Karpas-422 (cell line): ENCODE results near the gene SPATA17. TPM values are rescaled to one million over a fixed set of nuclear protein-coding genes. Genes with fewer than 3 reads are reported as not detected.
A peak's percentile ranks its signal among the peaks of the same experiment; 100 is the strongest.

Source experiments
- DNase-seq: peaks from one replicate; pipeline ENCODE4 v3.0.0-alpha.2; 2015
- H2AFZ ChIP-seq: fragments of 200-600 bp; sonication (generic); 2 replicates; pipeline ENCODE4 v1.6.1; 2014; ENCODE audit warnings: antibody characterized with exemption, low read length, mixed read lengths
- H3K27ac ChIP-seq: fragments of 200-600 bp; sonication (generic); 2 replicates; pipeline ENCODE4 v1.5.1; 2014; ENCODE audit warnings: mild to moderate bottlenecking, low read length, moderate library complexity
- H3K27me3 ChIP-seq: fragments of 200-600 bp; sonication (generic); 2 replicates; pipeline ENCODE4 v1.6.1; 2014; ENCODE audit warnings: low read length, mixed read lengths
- H3K36me3 ChIP-seq: fragments of 200-600 bp; sonication (generic); 2 replicates; pipeline ENCODE4 v1.6.1; 2014; ENCODE audit warnings: low read length, mixed read lengths; ENCODE audit not compliant: insufficient read depth
- H3K4me1 ChIP-seq: fragments of 200-600 bp; sonication (generic); 2 replicates; pipeline ENCODE4 v1.6.1; 2014; ENCODE audit warnings: mild to moderate bottlenecking, low read length, mixed read lengths
- H3K4me2 ChIP-seq: fragments of 200-600 bp; sonication (generic); 2 replicates; pipeline ENCODE4 v1.6.1; 2014; ENCODE audit warnings: low read length, low read depth, mild to moderate bottlenecking; ENCODE audit not compliant: poor library complexity, severe bottlenecking
- H3K4me3 ChIP-seq: fragments of 200-600 bp; sonication (generic); 2 replicates; pipeline ENCODE4 v1.5.1; 2014; ENCODE audit warnings: mild to moderate bottlenecking, antibody characterized with exemption, low read length, mixed read lengths
- H3K79me2 ChIP-seq: fragments of 200-600 bp; sonication (generic); 2 replicates; pipeline ENCODE4 v1.6.1; 2014; ENCODE audit warnings: mild to moderate bottlenecking, low read length, mixed read lengths
- H3K9ac ChIP-seq: fragments of 200-600 bp; sonication (generic); 2 replicates; pipeline ENCODE4 v1.6.0; 2014; ENCODE audit warnings: low read length
- H3K9me2 ChIP-seq: fragments of 200-600 bp; sonication (generic), shearing (Covaris generic); replicated peaks from 2 replicates; pipeline ENCODE4 v1.6.0; 2014; ENCODE audit warnings: mild to moderate bottlenecking, low read length, moderate library complexity; ENCODE audit not compliant: insufficient read depth
- H3K9me3 ChIP-seq: fragments of 300-700, 200-600 bp; sonication (generic); 2 replicates; pipeline ENCODE4 v1.6.1; 2014; ENCODE audit warnings: low read length, mixed read lengths
- H4K20me1 ChIP-seq: fragments of 200-600 bp; sonication (generic); 2 replicates; pipeline ENCODE4 v1.6.1; 2014; ENCODE audit warnings: mild to moderate bottlenecking, antibody characterized with exemption, low read length, low read depth; ENCODE audit not compliant: insufficient read depth
- total RNA-seq: library from RNA; depleted of rRNA; stranded (reverse); fragments of >200 nt; shearing (Covaris generic); gene quantifications from 2 replicates; pipeline ENCODE4 v1.2.3, GENCODE V29; 2014; ENCODE audit warnings: low replicate concordance

SPATA17 gene
- total RNA-seq, 1 experiment from 2014 or later = 6.6 TPM

DNA sequence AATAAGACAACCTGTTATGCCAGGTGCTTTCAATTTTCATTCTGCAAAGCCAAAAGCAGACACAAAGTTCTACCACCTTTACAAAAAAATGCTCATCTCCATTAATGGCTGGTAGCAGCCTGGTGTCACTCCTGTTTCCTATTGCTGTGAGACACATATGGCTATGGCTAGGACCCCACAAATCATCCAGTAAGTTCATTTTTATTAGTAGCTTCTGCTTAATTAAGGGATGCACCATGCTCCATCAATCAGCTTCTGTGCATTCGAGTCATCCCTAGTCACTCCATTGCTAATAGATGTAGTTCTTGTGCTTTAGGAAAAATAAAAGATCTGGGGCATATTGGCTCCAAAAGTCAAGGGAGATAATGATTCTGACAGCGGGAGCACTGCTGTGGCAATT, 257.2 kb downstream of the SPATA17 start:
- no peaks in the 10 kb centered on the region for H3K36me3 ChIP-seq
- H3K79me2 ChIP-seq = no peaks in the 10 kb centered on the region
- DNase-seq = no peak
- H3K9me3 ChIP-seq = no peaks in the 10 kb centered on the region
- no peaks in the 10 kb centered on the region for H3K27me3 ChIP-seq
- no peak overlapping the region for H3K9ac ChIP-seq
- H4K20me1 ChIP-seq = no peaks in the 10 kb centered on the region
- no peak overlapping the region for H3K27ac ChIP-seq
- H3K4me1 ChIP-seq = no peaks in the 10 kb centered on the region
- no peak overlapping the region for H3K4me2 ChIP-seq
- no peak overlapping the region for H3K4me3 ChIP-seq
- H3K9me2 ChIP-seq = no peaks in the 10 kb centered on the region
- no peak overlapping the region for H2AFZ ChIP-seq

- Histone ChIP-seq H3K4me1 (no peaks in the 10 kb centered on the region), H4K20me1 (no peaks in the 10 kb centered on the region)
- DNase-seq = peak; percentile 45
Observed at GRCh38 chr1:217889401-217889800, 258.3 kb downstream of the SPATA17 start.

GRCh38 chr1:217891966-217892365, 260.8 kb downstream of the SPATA17 start:
- Histone ChIP-seq H3K9me3 (no peaks in the 10 kb centered on the region), H3K9ac (no peak overlapping the region), H3K36me3 (no peaks in the 10 kb centered on the region), H3K9me2 (no peaks in the 10 kb centered on the region), H3K4me3 (no peak overlapping the region), H3K27me3 (no peaks in the 10 kb centered on the region), H3K27ac (no peak overlapping the region), H3K4me1 (no peaks in the 10 kb centered on the region), H3K4me2 (no peak overlapping the region), H4K20me1 (no peaks in the 10 kb centered on the region), H2AFZ (no peak overlapping the region), H3K79me2 (no peaks in the 10 kb centered on the region)
- no peak for DNase-seq

More at GRCh38 chr1:217889401-217889800, 258.3 kb downstream of the SPATA17 start:
- Histone ChIP-seq H3K4me2 (no peak overlapping the region), H3K27ac (no peak overlapping the region), H3K9ac (no peak overlapping the region), H2AFZ (no peak overlapping the region), H3K4me3 (no peak overlapping the region), H3K27me3 (no peaks in the 10 kb centered on the region), H3K79me2 (no peaks in the 10 kb centered on the region), H3K36me3 (no peaks in the 10 kb centered on the region), H3K9me3 (no peaks in the 10 kb centered on the region), H3K9me2 (no peaks in the 10 kb centered on the region)

DNA sequence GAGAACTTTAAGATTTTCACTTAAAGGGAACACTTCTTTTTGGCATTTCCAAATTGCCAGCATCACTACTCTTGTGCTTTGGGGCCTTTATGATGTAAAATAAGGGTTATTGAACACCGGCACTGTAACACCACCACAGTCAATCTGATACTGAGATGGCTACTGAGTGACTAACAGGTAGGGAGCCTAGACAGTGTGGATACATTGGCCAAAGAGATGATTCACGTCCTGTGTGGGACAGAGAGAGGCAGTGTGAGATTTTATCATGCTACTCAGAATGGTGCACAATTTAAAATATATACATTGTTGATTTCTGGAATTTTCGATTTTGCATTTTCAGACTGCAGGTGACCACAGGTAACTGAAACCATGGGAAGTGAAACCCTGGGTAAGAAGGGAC, 261.6 kb downstream of the SPATA17 start:
- Histone ChIP-seq H3K36me3 (no peaks in the 10 kb centered on the region), H3K9me2 (no peaks in the 10 kb centered on the region), H4K20me1 (no peaks in the 10 kb centered on the region)

GRCh38 chr1:217895841-217896240, 264.7 kb downstream of the SPATA17 start:
- Histone ChIP-seq H3K9me3 (no peaks in the 10 kb centered on the region), H3K9me2 (no peaks in the 10 kb centered on the region), H3K4me2 (no peak overlapping the region), H2AFZ (no peak overlapping the region), H3K27me3 (no peaks in the 10 kb centered on the region), H3K9ac (no peak overlapping the region), H3K4me3 (no peak overlapping the region), H3K36me3 (no peaks in the 10 kb centered on the region), H3K27ac (no peak overlapping the region), H3K79me2 (no peaks in the 10 kb centered on the region), H3K4me1 (no peaks in the 10 kb centered on the region), H4K20me1 (no peaks in the 10 kb centered on the region)
- no peak for DNase-seq

More for the DNA sequence above, 261.6 kb downstream of the SPATA17 start:
- H3K4me2 ChIP-seq = no peak overlapping the region
- no peak overlapping the region for H3K4me3 ChIP-seq
- DNase-seq = no peak
- H3K79me2 ChIP-seq = no peaks in the 10 kb centered on the region
- H3K9me3 ChIP-seq = no peaks in the 10 kb centered on the region
- H3K4me1 ChIP-seq = no peaks in the 10 kb centered on the region
- no peaks in the 10 kb centered on the region for H3K27me3 ChIP-seq
- no peak overlapping the region for H3K9ac ChIP-seq
- H2AFZ ChIP-seq = no peak overlapping the region
- H3K27ac ChIP-seq = no peak overlapping the region

- Histone ChIP-seq H3K4me3 (no peak overlapping the region), H3K27ac (no peak overlapping the region), H3K9ac (no peak overlapping the region), H2AFZ (no peak overlapping the region), H3K9me2 (no peaks in the 10 kb centered on the region), H3K4me1 (no peaks in the 10 kb centered on the region), H3K36me3 (no peaks in the 10 kb centered on the region), H3K9me3 (no peaks in the 10 kb centered on the region), H3K79me2 (no peaks in the 10 kb centered on the region), H3K4me2 (no peak overlapping the region), H3K27me3 (no peaks in the 10 kb centered on the region), H4K20me1 (no peaks in the 10 kb centered on the region)
- no peak for DNase-seq
Observed at GRCh38 chr1:217896490-217896889, 265.3 kb downstream of the SPATA17 start.

GRCh38 chr1:217897100-217897499, 266.0 kb downstream of the SPATA17 start:
- H3K4me3 ChIP-seq = no peak overlapping the region
- no peak overlapping the region for H3K4me2 ChIP-seq
- H3K27ac ChIP-seq = no peak overlapping the region
- H3K27me3 ChIP-seq = no peaks in the 10 kb centered on the region
- H3K4me1 ChIP-seq = no peaks in the 10 kb centered on the region
- H3K9me2 ChIP-seq = no peaks in the 10 kb centered on the region
- H4K20me1 ChIP-seq = no peaks in the 10 kb centered on the region
- H3K36me3 ChIP-seq = no peaks in the 10 kb centered on the region
- no peaks in the 10 kb centered on the region for H3K9me3 ChIP-seq
- no peaks in the 10 kb centered on the region for H3K79me2 ChIP-seq
- H2AFZ ChIP-seq = no peak overlapping the region
- no peak overlapping the region for H3K9ac ChIP-seq
- no peak for DNase-seq

DNA sequence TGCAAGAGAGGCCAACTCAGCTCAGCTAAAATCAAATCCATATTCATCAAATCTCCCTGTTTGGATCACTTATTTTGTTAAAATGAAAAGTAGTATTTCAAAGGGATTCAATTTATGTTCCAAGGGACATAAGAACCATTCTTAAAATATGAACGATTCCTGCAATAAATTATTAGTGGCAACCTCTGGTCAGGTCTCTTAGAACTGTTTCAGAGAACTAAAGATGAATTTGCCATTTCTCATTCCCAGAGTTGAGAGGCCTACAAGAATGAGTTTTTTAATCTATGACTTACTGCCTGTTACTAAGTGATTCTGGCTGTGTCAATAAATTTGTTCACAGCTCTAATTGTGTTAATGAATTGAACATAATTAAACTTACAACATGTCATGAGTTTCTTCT, 268.5 kb downstream of the SPATA17 start:
- no peak overlapping the region for H3K27ac ChIP-seq
- no peak overlapping the region for H2AFZ ChIP-seq
- H3K4me1 ChIP-seq = no peaks in the 10 kb centered on the region
- no peaks in the 10 kb centered on the region for H3K9me2 ChIP-seq
- no peaks in the 10 kb centered on the region for H3K9me3 ChIP-seq
- no peaks in the 10 kb centered on the region for H3K36me3 ChIP-seq
- no peak overlapping the region for H3K9ac ChIP-seq
- H4K20me1 ChIP-seq = no peaks in the 10 kb centered on the region
- no peak overlapping the region for H3K4me2 ChIP-seq
- H3K27me3 ChIP-seq = no peaks in the 10 kb centered on the region; the same call in 1 of the 2 replicates
- DNase-seq = no peak
- H3K4me3 ChIP-seq = no peak overlapping the region
- no peaks in the 10 kb centered on the region for H3K79me2 ChIP-seq

GRCh38 chr1:217907504-217907903, 276.4 kb downstream of the SPATA17 start:
- H3K9me2 ChIP-seq = no peaks in the 10 kb centered on the region
- no peak overlapping the region for H3K4me2 ChIP-seq
- no peak overlapping the region for H2AFZ ChIP-seq
- no peaks in the 10 kb centered on the region for H3K4me1 ChIP-seq
- H3K27me3 ChIP-seq = no peaks in the 10 kb centered on the region; the same call in 1 of the 2 replicates
- H3K36me3 ChIP-seq = no peaks in the 10 kb centered on the region
- no peaks in the 10 kb centered on the region for H3K79me2 ChIP-seq
- no peak overlapping the region for H3K9ac ChIP-seq
- no peak overlapping the region for H3K27ac ChIP-seq
- no peaks in the 10 kb centered on the region for H4K20me1 ChIP-seq
- DNase-seq = no peak
- H3K9me3 ChIP-seq = no peaks in the 10 kb centered on the region
- no peak overlapping the region for H3K4me3 ChIP-seq
